Measurements from ENCODE around the gene COPS3. TPM values are rescaled to one million over a fixed set of nuclear protein-coding genes. Genes with fewer than 3 reads are reported as not detected.

The COPS3 gene
- total RNA-seq, 6 donors from 2014 or later: 22.2 to 58.1 (median 43.1) TPM

DNA sequence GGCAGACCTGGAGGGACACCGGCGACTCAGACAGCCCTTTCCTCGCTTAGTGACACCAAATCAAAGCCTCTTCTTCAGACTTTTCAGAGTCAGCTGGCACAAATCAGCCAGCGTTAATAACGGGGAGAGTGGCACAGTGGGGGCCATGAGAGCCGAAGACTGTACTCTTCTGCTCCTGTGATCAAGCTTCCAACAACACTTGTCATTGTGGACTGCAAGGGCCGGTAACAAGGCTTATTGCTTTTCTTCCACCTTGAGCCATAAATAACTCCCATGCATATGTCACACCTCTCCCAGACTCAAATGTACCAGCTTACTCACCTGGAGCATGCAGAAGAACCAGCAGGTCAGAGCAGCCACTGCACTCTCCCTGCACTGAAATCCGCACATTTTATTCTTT is 56.9 kb downstream of the COPS3 start:
- no peak for TF ChIP-seq EP300 (IDR thresholded peaks at IDR 0.05)
- TF ChIP-seq, protein P1, sequence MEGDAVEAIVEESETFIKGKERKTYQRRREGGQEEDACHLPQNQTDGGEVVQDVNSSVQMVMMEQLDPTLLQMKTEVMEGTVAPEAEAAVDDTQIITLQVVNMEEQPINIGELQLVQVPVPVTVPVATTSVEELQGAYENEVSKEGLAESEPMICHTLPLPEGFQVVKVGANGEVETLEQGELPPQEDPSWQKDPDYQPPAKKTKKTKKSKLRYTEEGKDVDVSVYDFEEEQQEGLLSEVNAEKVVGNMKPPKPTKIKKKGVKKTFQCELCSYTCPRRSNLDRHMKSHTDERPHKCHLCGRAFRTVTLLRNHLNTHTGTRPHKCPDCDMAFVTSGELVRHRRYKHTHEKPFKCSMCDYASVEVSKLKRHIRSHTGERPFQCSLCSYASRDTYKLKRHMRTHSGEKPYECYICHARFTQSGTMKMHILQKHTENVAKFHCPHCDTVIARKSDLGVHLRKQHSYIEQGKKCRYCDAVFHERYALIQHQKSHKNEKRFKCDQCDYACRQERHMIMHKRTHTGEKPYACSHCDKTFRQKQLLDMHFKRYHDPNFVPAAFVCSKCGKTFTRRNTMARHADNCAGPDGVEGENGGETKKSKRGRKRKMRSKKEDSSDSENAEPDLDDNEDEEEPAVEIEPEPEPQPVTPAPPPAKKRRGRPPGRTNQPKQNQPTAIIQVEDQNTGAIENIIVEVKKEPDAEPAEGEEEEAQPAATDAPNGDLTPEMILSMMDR (IDR thresholded peaks at IDR 0.05): no peak
- no peak for TF ChIP-seq POLR2AphosphoS5 (IDR thresholded peaks at IDR 0.05)
- TF ChIP-seq POLR2A (IDR thresholded peaks at IDR 0.05): no peak
- no peak for DNase-seq
- Histone ChIP-seq H3K27me3 (no peaks in the 10 kb centered on the region), H3K27ac (no peak overlapping the region), H3K9me3 (no peaks in the 10 kb centered on the region), H3K36me3 (peaks cover 70 to 100% (median 98%) of the 10 kb centered on the region in 4 donors), H3K4me1 (no peaks in the 10 kb centered on the region), H3K4me3 (no peak overlapping the region)
- 79 to 92% methylated on average over 8 of the region's 8 CpGs for WGBS, 2 donors
- no peak for ATAC-seq (ENCODE audit: low FRiP score in 2 of 2)

DNA sequence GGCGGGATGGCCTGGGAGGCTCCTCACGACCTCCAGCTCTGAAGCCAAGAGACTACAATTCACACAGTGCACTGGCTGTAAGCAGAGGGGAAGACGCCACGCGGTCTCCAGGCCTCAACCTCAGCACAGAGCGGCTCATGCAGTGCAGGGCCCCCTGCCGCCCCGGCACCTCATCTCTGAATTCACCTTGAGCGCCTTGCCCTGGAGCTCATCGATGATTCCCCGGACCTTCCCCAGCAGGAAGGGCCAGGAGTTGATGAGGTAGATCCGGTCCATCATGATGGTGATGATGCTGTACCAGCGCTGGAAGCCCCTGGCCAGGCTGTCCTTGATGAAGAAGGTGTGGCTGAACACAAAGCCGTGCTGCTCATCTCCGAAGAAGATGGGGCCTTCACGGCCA is 57.3 kb downstream of the COPS3 start:
- Histone ChIP-seq H3K9me3 (no peaks in the 10 kb centered on the region), H3K4me1 (no peaks in the 10 kb centered on the region), H3K36me3 (peaks cover 74 to 100% (median 98%) of the 10 kb centered on the region in 4 donors), H3K27me3 (no peaks in the 10 kb centered on the region), H3K4me3 (no peak overlapping the region), H3K27ac (no peak overlapping the region)
- ATAC-seq (ENCODE audit: low FRiP score in 2 of 2) (no peak), DNase-seq (peak in 1 of 2 donors; percentile 53)
- TF ChIP-seq POLR2AphosphoS5 (IDR thresholded peaks at IDR 0.05) (no peak), POLR2A (IDR thresholded peaks at IDR 0.05) (no peak), EP300 (IDR thresholded peaks at IDR 0.05) (no peak)
- TF ChIP-seq, protein P1 (IDR thresholded peaks at IDR 0.05): no peak
- 96 to 98% methylated on average over 8 to 15 of the region's 16 CpGs for WGBS, 2 donors

- no peak overlapping the region for H3K4me3 ChIP-seq
- H3K27ac ChIP-seq: no peak overlapping the region
- H3K36me3 ChIP-seq: peaks cover 79 to 100% (median 97%) of the 10 kb centered on the region in 4 donors
- DNase-seq: peak in 1 of 2 donors; percentile 58
- no peaks in the 10 kb centered on the region for H3K27me3 ChIP-seq
- no peaks in the 10 kb centered on the region for H3K9me3 ChIP-seq
- TF ChIP-seq, protein P1 (IDR thresholded peaks at IDR 0.05): no peak
- TF ChIP-seq POLR2AphosphoS5 (IDR thresholded peaks at IDR 0.05) (no peak), POLR2A (IDR thresholded peaks at IDR 0.05) (no peak)
- no peaks in the 10 kb centered on the region for H3K4me1 ChIP-seq
- WGBS, 2 donors: 92 to 98% methylated on average over 17 to 20 of the region's 22 CpGs
- no peak for ATAC-seq (ENCODE audit: low FRiP score in 2 of 2)
Observed at GRCh38 chr17:17221329-17221728, 59.7 kb downstream of the COPS3 start.

DNA sequence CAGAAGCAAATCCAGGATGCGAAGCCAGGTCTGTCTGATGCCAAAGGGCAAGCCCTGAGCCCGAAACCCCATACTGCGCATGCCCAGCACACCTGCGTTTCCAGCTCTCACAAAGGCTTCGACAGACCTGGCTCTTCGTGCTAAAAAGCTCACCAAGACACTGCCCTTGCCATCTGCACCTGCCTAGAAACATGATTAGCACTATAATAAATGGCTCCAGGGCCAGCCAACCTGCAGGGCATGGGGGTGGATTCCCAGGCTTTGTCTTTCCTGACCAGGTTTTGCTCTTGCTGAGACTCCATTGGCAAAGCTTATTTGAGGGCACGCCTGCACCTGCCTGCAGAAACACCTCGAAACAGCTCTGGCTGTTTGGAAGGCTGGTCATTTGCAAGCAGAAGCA is 60.5 kb downstream of the COPS3 start:
- TF ChIP-seq POLR2AphosphoS5 (IDR thresholded peaks at IDR 0.05): no peak
- TF ChIP-seq POLR2A (IDR thresholded peaks at IDR 0.05): no peak
- TF ChIP-seq, protein P1 (IDR thresholded peaks at IDR 0.05): no peak
- no peak for TF ChIP-seq EP300 (IDR thresholded peaks at IDR 0.05)
- 70 to 91% methylated on average over 2 to 8 of the region's 8 CpGs for WGBS, 2 donors
- Histone ChIP-seq H3K9me3 (no peaks in the 10 kb centered on the region), H3K4me3 (no peak overlapping the region), H3K27ac (no peak overlapping the region), H3K36me3 (peaks cover 76 to 100% (median 97%) of the 10 kb centered on the region in 4 donors), H3K4me1 (no peaks in the 10 kb centered on the region), H3K27me3 (no peaks in the 10 kb centered on the region)
- DNase-seq (no peak), ATAC-seq (ENCODE audit: low FRiP score in 2 of 2) (no peak)

GRCh38 chr17:17217995-17218394 is 63.1 kb downstream of the COPS3 start:
- DNase-seq (no peak), ATAC-seq (ENCODE audit: low FRiP score in 2 of 2) (no peak)
- H3K4me1 ChIP-seq: no peaks in the 10 kb centered on the region
- no peaks in the 10 kb centered on the region for H3K27me3 ChIP-seq
- no peak overlapping the region for H3K27ac ChIP-seq
- no peak overlapping the region for H3K4me3 ChIP-seq
- TF ChIP-seq POLR2A (IDR thresholded peaks at IDR 0.05): no peak
- TF ChIP-seq, protein P1 (IDR thresholded peaks at IDR 0.05): no peak
- no peak for TF ChIP-seq POLR2AphosphoS5 (IDR thresholded peaks at IDR 0.05)
- no peak for TF ChIP-seq EP300 (IDR thresholded peaks at IDR 0.05)
- H3K9me3 ChIP-seq: no peaks in the 10 kb centered on the region
- peaks cover 78 to 100% (median 97%) of the 10 kb centered on the region in 4 donors for H3K36me3 ChIP-seq
- WGBS, 2 donors: 86 to 97% methylated on average over 3 of the region's 3 CpGs

Data from upper lobe of left lung (tissue), 6 donors.